Measurements from ENCODE around the gene GJC1. TPM values are rescaled to one million over a fixed set of nuclear protein-coding genes. Genes with fewer than 3 reads are reported as not detected.

The GJC1 gene
- total and polyA plus RNA-seq, 2 of the 8 experiments (the other 6 are each of a cell fraction or from before 2014, with no cell fraction given) = 29.1 to 154 TPM

DNA sequence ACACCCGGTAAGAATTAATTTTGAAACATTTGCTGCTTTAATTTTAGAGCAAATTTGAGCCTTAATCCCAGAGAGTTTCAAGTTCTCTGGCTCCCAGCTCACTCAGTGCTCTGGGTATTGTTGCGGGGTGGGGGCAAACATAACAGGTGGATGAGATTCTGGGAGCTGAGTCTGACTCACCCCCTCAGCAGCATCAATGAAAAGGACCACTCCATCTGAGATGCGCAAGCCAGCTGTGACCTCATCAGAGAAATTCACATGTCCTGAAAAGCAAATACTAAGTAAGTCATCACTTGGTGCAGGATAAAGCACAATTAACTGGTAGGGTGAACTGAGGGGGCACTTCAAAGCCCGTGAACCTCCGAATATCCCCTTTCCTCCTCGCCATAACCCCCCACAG, 49.3 kb upstream of the GJC1 start:
- no peaks in the 10 kb centered on the region for H3K23me2 ChIP-seq (ENCODE audit: low read depth, low read length)
- H3K9ac ChIP-seq (replicated peaks in 1 of 4; ENCODE audit: extremely low read depth in 1 of 4, low read depth in 3 of 4, low read length in 3 of 4) = no peak overlapping the region
- H4K20me1 ChIP-seq (replicated peaks in 1 of 2; ENCODE audit: control insufficient read depth in 1 of 2, insufficient read depth in 2 of 2, low read length in 2 of 2) = no peaks in the 10 kb centered on the region
- ChIA-PET CTCF (ENCODE audit: partially characterized antibody) (interaction anchor here (0.7 to 11.2 kb wide), 19 partner anchors 8 to 401 kb away, joined by 3 to 154 read pairs (median 5); no protein-coding TSS in a partner anchor), POLR2A (ENCODE audit: partially characterized antibody) (interaction anchor here (0.9 to 3.1 kb wide), 5 partner anchors 12 to 27 kb away, joined by 3 to 12 read pairs (median 3); partner anchors contain the start of gene EFTUD2)
- no peaks in the 10 kb centered on the region for H3K79me1 ChIP-seq (ENCODE audit: low read depth, low read length)
- H3K18ac ChIP-seq (ENCODE audit: extremely low read depth, low read length) = no peak overlapping the region
- WGBS, 2 experiments (ENCODE audit: extremely low coverage in 1 of 2, insufficient coverage in 1 of 2, insufficient read length in 1 of 2, insufficient replicate concordance in 2 of 2, low coverage in 1 of 2, low lambda C conversion rate in 2 of 2, missing lambda C conversion rate in 1 of 2) = 91% methylated on average over 6 of the region's 6 CpGs; no CpG with 5 or more reads in 1 of the 2 experiments
- FAIRE-seq (no peak), DNase-seq (ENCODE audit: low read depth in 1 of 2, low spot score in 2 of 2) (no peak)
- H3K4ac ChIP-seq (replicated peaks; ENCODE audit: insufficient read length, low read depth, low read length) = no peak overlapping the region
- H3K4me2 ChIP-seq (ENCODE audit: insufficient read depth in 1 of 2, low read depth in 2 of 2, low read length in 2 of 2) = no peak overlapping the region
- no peak overlapping the region for H2AK5ac ChIP-seq (ENCODE audit: low read depth, low read length)
- H3K23ac ChIP-seq (ENCODE audit: insufficient read length) = no peak overlapping the region
- no peak overlapping the region for H2BK20ac ChIP-seq (ENCODE audit: low read length)
- H3K14ac ChIP-seq (ENCODE audit: insufficient read length) = no peak overlapping the region
- H4K8ac ChIP-seq (ENCODE audit: extremely low read depth, insufficient read depth, low read length) = no peak overlapping the region
- no peak overlapping the region for H3K27ac ChIP-seq (ENCODE audit: low read depth, low read length)
- H3K36me3 ChIP-seq (ENCODE audit: control insufficient read depth in 2 of 4, insufficient read depth in 4 of 4, low read length in 3 of 4) = peaks cover 30 to 73% (median 57%) of the 10 kb centered on the region in 4 experiments
- no peak overlapping the region for H2BK15ac ChIP-seq (ENCODE audit: low read length)
- H2BK120ac ChIP-seq (replicated peaks; ENCODE audit: low read depth, low read length) = no peak overlapping the region
- no peaks in the 10 kb centered on the region for H3K79me2 ChIP-seq (ENCODE audit: control insufficient read depth in 1 of 2, insufficient read depth in 2 of 2, low read length in 2 of 2)
- H2AFZ ChIP-seq (ENCODE audit: low read length) = no peak overlapping the region
- no peak overlapping the region for H3K56ac ChIP-seq (replicated peaks; ENCODE audit: insufficient read length, low read depth, low read length)
- H3K27me3 ChIP-seq (replicated peaks in 1 of 4; ENCODE audit: control insufficient read depth in 3 of 4, extremely low read depth in 1 of 4, insufficient read depth in 3 of 4, low read length in 3 of 4) = no peaks in the 10 kb centered on the region
- H2BK5ac ChIP-seq (ENCODE audit: low read depth, low read length) = no peak overlapping the region
- no peaks in the 10 kb centered on the region for H3K9me3 ChIP-seq (ENCODE audit: insufficient read depth in 2 of 2, low read depth in 1 of 2, low read length in 1 of 2)
- H3K4me1 ChIP-seq (replicated peaks in 1 of 4; ENCODE audit: control insufficient read depth in 3 of 4, insufficient read depth in 4 of 4, low read length in 3 of 4) = no peaks in the 10 kb centered on the region
- H2BK12ac ChIP-seq (ENCODE audit: low read depth, low read length) = no peak overlapping the region
- H4K5ac ChIP-seq (ENCODE audit: insufficient read length, low read depth, low read length) = no peak overlapping the region
- no peak overlapping the region for H4K91ac ChIP-seq (replicated peaks; ENCODE audit: insufficient read length, low read length)
- no peak overlapping the region for H3K4me3 ChIP-seq (ENCODE audit: extremely low read depth in 1 of 4, insufficient read depth in 2 of 4, low read depth in 3 of 4, low read length in 4 of 4)
- TF ChIP-seq EP300 (IDR thresholded peaks at IDR 0.05; ENCODE audit: borderline replicate concordance in 1 of 2, low read depth in 2 of 2, low read length in 2 of 2) (no peak), CHD2 (IDR thresholded peaks at IDR 0.05; ENCODE audit: low read length) (no peak), RNF2 (IDR thresholded peaks at IDR 0.05; ENCODE audit: borderline replicate concordance, low read depth, low read length, missing control alignments, poor library complexity, severe bottlenecking) (no peak), EGR1 (IDR thresholded peaks at IDR 0.05; ENCODE audit: borderline replicate concordance, low read depth, low read length) (no peak), KDM4A (IDR thresholded peaks at IDR 0.05; ENCODE audit: low read depth, low read length, severe bottlenecking) (no peak), CREB1 (IDR thresholded peaks at IDR 0.05) (no peak), PHF8 (conservative IDR thresholded peaks at IDR 0.05; ENCODE audit: low read depth, low read length) (no peak), CBX8 (IDR thresholded peaks at IDR 0.05; ENCODE audit: borderline replicate concordance, low read depth, low read length) (no peak), POLR2A (IDR thresholded peaks at IDR 0.05; ENCODE audit: control extremely low read depth in 1 of 2, low read depth in 2 of 2, low read length in 2 of 2) (no peak), BCL11A (IDR thresholded peaks at IDR 0.05; ENCODE audit: low read depth in 2 of 2, low read length in 2 of 2) (no peak), POU5F1 (IDR thresholded peaks at IDR 0.05; ENCODE audit: low read depth, low read length) (no peak), BACH1 (IDR thresholded peaks at IDR 0.05; ENCODE audit: low read length) (no peak), FOSL1 (IDR thresholded peaks at IDR 0.05; ENCODE audit: insufficient read depth, low read depth, low read length) (no peak)
- TF ChIP-seq, protein P1, sequence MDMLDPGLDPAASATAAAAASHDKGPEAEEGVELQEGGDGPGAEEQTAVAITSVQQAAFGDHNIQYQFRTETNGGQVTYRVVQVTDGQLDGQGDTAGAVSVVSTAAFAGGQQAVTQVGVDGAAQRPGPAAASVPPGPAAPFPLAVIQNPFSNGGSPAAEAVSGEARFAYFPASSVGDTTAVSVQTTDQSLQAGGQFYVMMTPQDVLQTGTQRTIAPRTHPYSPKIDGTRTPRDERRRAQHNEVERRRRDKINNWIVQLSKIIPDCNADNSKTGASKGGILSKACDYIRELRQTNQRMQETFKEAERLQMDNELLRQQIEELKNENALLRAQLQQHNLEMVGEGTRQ (IDR thresholded peaks at IDR 0.05; ENCODE audit: low read length) = no peak

All from H1 (cell line).